Endothelial cell of umbilical vein (primary cell): ENCODE measurements around the gene NTN5. TPM values are rescaled to one million over a fixed set of nuclear protein-coding genes. Genes with fewer than 3 reads are reported as not detected.

Experiments
- BruUV-seq: library from RNA; stranded (reverse); fragments of 400-500 nt; replicated peaks from 2 replicates; lab custom pipeline; 2021; lab: Mats Ljungman, UMichigan
- CTCF ChIA-PET: fragments of 300-600, 350-600 bp; sonication (Branson Sonifier 250); formaldehyde crosslinking; loops from one replicate; lab custom pipeline; 2021; ENCODE audit warnings: antibody characterized with exemption, inconsistent platforms; lab: Charles Lee
- POLR2A ChIA-PET: fragments of 300-600, 350-600 bp; sonication (Branson Sonifier 250); formaldehyde crosslinking; loops from one replicate; lab custom pipeline; 2021; ENCODE audit warnings: antibody characterized with exemption, inconsistent platforms; lab: Charles Lee
- DNase-seq: peaks from one replicate; pipeline ENCODE4 v3.0.0-alpha.2; 2011; ENCODE audit warnings: low read depth, low spot score
- FAIRE-seq: peaks from 2 replicates; lab custom pipeline; 2011; peaks lifted over from hg19 to GRCh38; lab: Jason Lieb, UNC
- H2AFZ ChIP-seq: 2 replicates; pipeline ENCODE4 v1.6.0; 2012; ENCODE audit warnings: low read depth, low read length, control low read depth, inconsistent platforms
- H3K27ac ChIP-seq: 2 replicates; pipeline ENCODE4 v1.5.1; 2011; ENCODE audit warnings: low read depth, mild to moderate bottlenecking, control low read depth, low read length, moderate library complexity; ENCODE audit not compliant: insufficient read depth
- H3K27me3 ChIP-seq, 2 experiments: 2 replicates each; pipeline versions ENCODE4 v1.6.0 to v1.6.1; 2011; ENCODE audit warnings: low read length in 2 of 2, mixed read lengths in 1 of 2; ENCODE audit not compliant: control insufficient read depth in 2 of 2, insufficient read depth in 2 of 2
- H3K36me3 ChIP-seq, 2 experiments: 2 replicates in 1 of 2; 3 replicates in 1 of 2; pipeline ENCODE4 v1.5.1; 2011; ENCODE audit warnings: low read length in 2 of 2, mild to moderate bottlenecking in 1 of 2, moderate library complexity in 1 of 2; ENCODE audit not compliant: control insufficient read depth in 2 of 2, insufficient read depth in 2 of 2; ENCODE audit errors: extremely low read depth in 1 of 2
- H3K4me1 ChIP-seq: 3 replicates; pipeline ENCODE4 v1.5.1; 2011; ENCODE audit warnings: mild to moderate bottlenecking, low read length; ENCODE audit not compliant: control insufficient read depth, insufficient read depth; ENCODE audit errors: extremely low read depth
- H3K4me2 ChIP-seq: 2 replicates; pipeline ENCODE4 v1.6.1; 2011; ENCODE audit warnings: low read length, control low read depth, mixed read lengths; ENCODE audit not compliant: insufficient read depth
- H3K4me3 ChIP-seq, 3 experiments: fragments of 200-600 bp in 1 of 3; sonication (generic), shearing (Covaris generic) in 1 of 3; replicated peaks in 1 of 3; 2 replicates each; pipeline ENCODE4 v1.5.1; 2011 to 2016; ENCODE audit warnings: control low read depth in 3 of 3, low read length in 3 of 3, mild to moderate bottlenecking in 2 of 3, inconsistent platforms in 1 of 3, low read depth in 1 of 3, moderate library complexity in 1 of 3; ENCODE audit not compliant: insufficient read depth in 1 of 3
- H3K79me2 ChIP-seq: 2 replicates; pipeline ENCODE4 v1.6.0; 2012; ENCODE audit warnings: low read length, inconsistent platforms; ENCODE audit not compliant: control insufficient read depth, insufficient read depth
- H3K9ac ChIP-seq: replicated peaks from 2 replicates; pipeline ENCODE3; 2011; ENCODE audit warnings: low read length, control low read depth; ENCODE audit not compliant: insufficient read depth; ENCODE audit errors: extremely low read depth
- H3K9me1 ChIP-seq: replicated peaks from 3 replicates; pipeline ENCODE4 v1.6.0; 2011; ENCODE audit warnings: mild to moderate bottlenecking, low read length; ENCODE audit not compliant: control insufficient read depth, insufficient read depth; ENCODE audit errors: extremely low read depth
- H3K9me3 ChIP-seq: replicated peaks from 2 replicates; pipeline ENCODE4 v1.5.1; 2012; ENCODE audit warnings: low read length, inconsistent platforms; ENCODE audit not compliant: control insufficient read depth, insufficient read depth
- H4K20me1 ChIP-seq: replicated peaks from 2 replicates; pipeline ENCODE3; 2011; ENCODE audit warnings: mild to moderate bottlenecking, low read length; ENCODE audit not compliant: control insufficient read depth, insufficient read depth; ENCODE audit errors: extremely low read depth
- EZH2 ChIP-seq: IDR thresholded peaks from 2 replicates; pipeline ENCODE4 v1.6.1; 2012; ENCODE audit warnings: borderline replicate concordance, low read depth, mild to moderate bottlenecking, moderate library complexity, low read length, inconsistent platforms; ENCODE audit not compliant: severe bottlenecking
- FOS ChIP-seq: IDR thresholded peaks from 2 replicates; pipeline ENCODE4 v1.6.1; 2011; ENCODE audit warnings: mild to moderate bottlenecking, low read length, moderate library complexity, borderline replicate concordance; ENCODE audit not compliant: insufficient read depth
- GATA2 ChIP-seq: IDR thresholded peaks from 2 replicates; pipeline ENCODE4 v1.7.0; 2011; ENCODE audit warnings: low read depth, mild to moderate bottlenecking, moderate library complexity, mixed read lengths, low read length; ENCODE audit not compliant: insufficient read length, insufficient read depth
- JUN ChIP-seq: IDR thresholded peaks from 2 replicates; pipeline ENCODE4 v1.6.1; 2011; ENCODE audit warnings: borderline replicate concordance, low read depth; ENCODE audit not compliant: insufficient read length, insufficient read depth
- MAX ChIP-seq: IDR thresholded peaks from 2 replicates; pipeline ENCODE4 v1.6.1; 2011; ENCODE audit not compliant: insufficient read depth, insufficient read length
- MYC ChIP-seq: IDR thresholded peaks from one replicate; pipeline ENCODE4 v1.6.1; 2011; ENCODE audit warnings: mild to moderate bottlenecking, low read depth, low read length
- POLR2A ChIP-seq: IDR thresholded peaks from 2 replicates; pipeline ENCODE4 v1.6.1; 2012; ENCODE audit warnings: low read depth, mild to moderate bottlenecking, control low read depth, low read length
- POLR2AphosphoS5 ChIP-seq: IDR thresholded peaks from 2 replicates; pipeline ENCODE4 v1.6.1; 2012; ENCODE audit warnings: low read depth, mild to moderate bottlenecking, control low read depth, low read length, moderate library complexity; ENCODE audit not compliant: insufficient read depth
- dilution Hi-C: fragments of 300-500 bp; cut with MboI; formaldehyde crosslinking; loops from one replicate; pipeline ENCODE4 v1.15.0; 2019; ENCODE audit warnings: low sequenced_read_pairs; ENCODE audit not compliant: extremely low pct_ligation_motif_present
- intact Hi-C: fragments of 100-400 bp; cut with micrococcal nuclease; formaldehyde crosslinking; loops from one replicate; pipeline ENCODE4 v1.10.0; 2022
- polyA plus RNA-seq, 4 experiments: library from polyadenylated mRNA; depleted of rRNA in 3 of 4; stranded (reverse) in 3 of 4; unstranded in 1 of 4; fragments of >200 nt; gene quantifications; 2 replicates each; pipeline versions ENCODE4 v1.2.1 to v1.2.3, GENCODE V29; 2011 to 2012; ENCODE audit warnings: missing spikeins in 1 of 4
- total RNA-seq: library from RNA; stranded (reverse); gene quantifications from 2 replicates; pipeline ENCODE4 v1.2.3, GENCODE V29; 2021
- TF ChIP-seq, protein P1 (sequence below), 2 donors: IDR thresholded peaks; 1 replicate in 1 of 2; 2 replicates in 1 of 2; pipeline ENCODE4 v1.5.1; 2011; ENCODE audit warnings: low read length in 2 of 2, mild to moderate bottlenecking in 2 of 2, moderate library complexity in 2 of 2, control low read depth in 1 of 2, inconsistent platforms in 1 of 2, low read depth in 1 of 2; ENCODE audit not compliant: insufficient read depth in 1 of 2; ENCODE audit errors: extremely low read depth in 1 of 2

NTN5 gene
- total and polyA plus RNA-seq, 2 donors (not counting 3 experiments of a cell fraction or from before 2014, with no cell fraction given), result 0.11 TPM; not detected in 1

DNA sequence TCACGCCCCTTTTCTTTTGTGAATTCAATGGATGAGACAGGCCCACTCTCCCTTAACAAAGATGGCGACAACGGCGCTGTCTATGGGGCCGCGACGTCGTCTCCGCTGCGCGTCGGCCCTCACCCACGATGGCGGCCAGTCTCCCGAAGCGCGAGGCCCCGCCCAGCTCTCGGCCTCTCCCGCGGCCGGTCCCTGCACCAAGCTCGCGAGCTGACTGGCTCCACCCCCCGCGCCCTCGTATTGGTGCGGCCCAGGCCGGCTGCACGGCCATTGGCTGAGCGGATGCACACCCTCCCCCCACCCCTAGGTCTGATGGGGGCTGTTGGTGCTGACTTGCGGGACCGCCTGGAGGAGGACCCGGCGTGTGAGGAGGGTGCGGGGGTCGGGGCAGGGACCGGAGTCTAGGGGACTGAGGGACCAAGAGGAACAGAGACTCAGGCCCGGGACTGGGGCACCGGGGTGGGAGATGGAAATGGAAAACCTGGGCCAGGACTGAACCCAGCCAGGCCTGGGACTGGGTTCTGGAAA, 48.7 kb downstream of the NTN5 start:
- Histone ChIP-seq H3K4me1 (peaks cover 14% of the 10 kb centered on the region), H4K20me1 (no peaks in the 10 kb centered on the region), H3K9ac (peak overlapping the region; percentile 80), H3K27me3 (no peaks in the 10 kb centered on the region), H3K9me1 (no peaks in the 10 kb centered on the region), H3K27ac (peak overlapping the region; percentile 65), H3K4me2 (peak overlapping the region; percentile 84), H3K9me3 (no peaks in the 10 kb centered on the region), H3K4me3 (peak overlapping the region in 2 of 3 experiments; percentile 52 to 53), H2AFZ (peak overlapping the region; percentile 84), H3K79me2 (peaks cover 4% of the 10 kb centered on the region), H3K36me3 (peaks cover 0 to 2% of the 10 kb centered on the region in 2 experiments)
- ChIA-PET POLR2A (interaction anchor here (0.7 kb wide), 1 partner anchor 128 kb away, joined by 3 read pairs; no protein-coding TSS in a partner anchor), CTCF (interaction anchor here (0.9 kb wide), 1 partner anchor 9 kb away, joined by 4 read pairs; no protein-coding TSS in a partner anchor)
- DNase-seq, result peak; percentile 99
- FAIRE-seq, result peak; percentile 100
- intact Hi-C loops (no loop called here), dilution Hi-C loops (no loop called here)
- TF ChIP-seq FOS, result no peak
- TF ChIP-seq EZH2, result no peak
- no peak for TF ChIP-seq MAX
- TF ChIP-seq, protein P1, sequence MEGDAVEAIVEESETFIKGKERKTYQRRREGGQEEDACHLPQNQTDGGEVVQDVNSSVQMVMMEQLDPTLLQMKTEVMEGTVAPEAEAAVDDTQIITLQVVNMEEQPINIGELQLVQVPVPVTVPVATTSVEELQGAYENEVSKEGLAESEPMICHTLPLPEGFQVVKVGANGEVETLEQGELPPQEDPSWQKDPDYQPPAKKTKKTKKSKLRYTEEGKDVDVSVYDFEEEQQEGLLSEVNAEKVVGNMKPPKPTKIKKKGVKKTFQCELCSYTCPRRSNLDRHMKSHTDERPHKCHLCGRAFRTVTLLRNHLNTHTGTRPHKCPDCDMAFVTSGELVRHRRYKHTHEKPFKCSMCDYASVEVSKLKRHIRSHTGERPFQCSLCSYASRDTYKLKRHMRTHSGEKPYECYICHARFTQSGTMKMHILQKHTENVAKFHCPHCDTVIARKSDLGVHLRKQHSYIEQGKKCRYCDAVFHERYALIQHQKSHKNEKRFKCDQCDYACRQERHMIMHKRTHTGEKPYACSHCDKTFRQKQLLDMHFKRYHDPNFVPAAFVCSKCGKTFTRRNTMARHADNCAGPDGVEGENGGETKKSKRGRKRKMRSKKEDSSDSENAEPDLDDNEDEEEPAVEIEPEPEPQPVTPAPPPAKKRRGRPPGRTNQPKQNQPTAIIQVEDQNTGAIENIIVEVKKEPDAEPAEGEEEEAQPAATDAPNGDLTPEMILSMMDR (IDR thresholded peaks at IDR 0.05; ENCODE audit: extremely low read depth in 1 of 2, insufficient read depth in 1 of 2, low read depth in 1 of 2, low read length in 2 of 2), result no peak
- TF ChIP-seq GATA2, result no peak
- TF ChIP-seq JUN, result no peak
- TF ChIP-seq MYC, result no peak
- no peak for TF ChIP-seq POLR2AphosphoS5
- TF ChIP-seq POLR2A, result no peak
- no TSS peak for BruUV-seq
